Karpas-422 (cell line): ENCODE results near the gene DNMT1. TPM values are rescaled to one million over a fixed set of nuclear protein-coding genes. Genes with fewer than 3 reads are reported as not detected.
"Not testable (repeated sequence)": the region's sequence is repeated elsewhere in the genome, so short reads cannot be mapped to it uniquely, and the experiment has no call there.

Experiments
- DNase-seq: peaks from one replicate; pipeline ENCODE4 v3.0.0-alpha.2; 2015
- H2AFZ ChIP-seq: fragments of 200-600 bp; sonication (generic); 2 replicates; pipeline ENCODE4 v1.6.1; 2014; ENCODE audit warnings: antibody characterized with exemption, low read length, mixed read lengths
- H3K27ac ChIP-seq: fragments of 200-600 bp; sonication (generic); 2 replicates; pipeline ENCODE4 v1.5.1; 2014; ENCODE audit warnings: mild to moderate bottlenecking, low read length, moderate library complexity
- H3K27me3 ChIP-seq: fragments of 200-600 bp; sonication (generic); 2 replicates; pipeline ENCODE4 v1.6.1; 2014; ENCODE audit warnings: low read length, mixed read lengths
- H3K36me3 ChIP-seq: fragments of 200-600 bp; sonication (generic); 2 replicates; pipeline ENCODE4 v1.6.1; 2014; ENCODE audit warnings: low read length, mixed read lengths; ENCODE audit not compliant: insufficient read depth
- H3K4me1 ChIP-seq: fragments of 200-600 bp; sonication (generic); 2 replicates; pipeline ENCODE4 v1.6.1; 2014; ENCODE audit warnings: mild to moderate bottlenecking, low read length, mixed read lengths
- H3K4me2 ChIP-seq: fragments of 200-600 bp; sonication (generic); 2 replicates; pipeline ENCODE4 v1.6.1; 2014; ENCODE audit warnings: low read length, low read depth, mild to moderate bottlenecking; ENCODE audit not compliant: poor library complexity, severe bottlenecking
- H3K4me3 ChIP-seq: fragments of 200-600 bp; sonication (generic); 2 replicates; pipeline ENCODE4 v1.5.1; 2014; ENCODE audit warnings: mild to moderate bottlenecking, antibody characterized with exemption, low read length, mixed read lengths
- H3K79me2 ChIP-seq: fragments of 200-600 bp; sonication (generic); 2 replicates; pipeline ENCODE4 v1.6.1; 2014; ENCODE audit warnings: mild to moderate bottlenecking, low read length, mixed read lengths
- H3K9ac ChIP-seq: fragments of 200-600 bp; sonication (generic); 2 replicates; pipeline ENCODE4 v1.6.0; 2014; ENCODE audit warnings: low read length
- H3K9me2 ChIP-seq: fragments of 200-600 bp; sonication (generic), shearing (Covaris generic); replicated peaks from 2 replicates; pipeline ENCODE4 v1.6.0; 2014; ENCODE audit warnings: mild to moderate bottlenecking, low read length, moderate library complexity; ENCODE audit not compliant: insufficient read depth
- H3K9me3 ChIP-seq: fragments of 300-700, 200-600 bp; sonication (generic); 2 replicates; pipeline ENCODE4 v1.6.1; 2014; ENCODE audit warnings: low read length, mixed read lengths
- H4K20me1 ChIP-seq: fragments of 200-600 bp; sonication (generic); 2 replicates; pipeline ENCODE4 v1.6.1; 2014; ENCODE audit warnings: mild to moderate bottlenecking, antibody characterized with exemption, low read length, low read depth; ENCODE audit not compliant: insufficient read depth
- total RNA-seq: library from RNA; depleted of rRNA; stranded (reverse); fragments of >200 nt; shearing (Covaris generic); gene quantifications from 2 replicates; pipeline ENCODE4 v1.2.3, GENCODE V29; 2014; ENCODE audit warnings: low replicate concordance

DNMT1 gene
- total RNA-seq, 1 experiment from 2014 or later = 94.9 TPM

DNA sequence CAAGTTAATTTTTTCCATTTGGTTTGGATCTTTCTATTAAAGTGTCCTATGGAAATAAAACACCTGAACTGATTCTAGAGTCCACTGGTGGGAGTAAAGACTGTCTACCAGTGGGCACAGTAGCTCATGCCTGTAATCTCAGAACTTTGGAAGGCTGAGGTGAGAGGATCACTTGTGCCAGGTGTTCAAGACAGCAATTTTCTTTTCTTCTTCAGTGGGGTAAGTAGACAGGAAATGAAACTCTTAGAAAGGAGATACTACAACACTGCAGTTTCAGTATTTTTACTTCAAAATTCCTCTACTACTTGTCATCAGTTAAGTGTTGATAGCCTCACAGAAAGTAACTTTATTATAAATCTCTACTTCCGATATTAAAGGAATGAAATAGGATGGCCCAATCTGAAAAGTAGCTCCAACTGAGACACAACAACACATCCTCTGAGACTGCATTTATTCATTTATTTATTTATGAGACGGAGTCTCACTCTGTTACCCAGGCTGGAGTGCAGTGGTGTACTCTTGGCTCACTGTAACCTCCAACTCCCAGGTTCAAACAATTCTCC lies 26.3 kb downstream of the DNMT1 start:
- no peak overlapping the region for H3K9ac ChIP-seq
- peaks cover 5% of the 10 kb centered on the region for H3K4me1 ChIP-seq
- no peak overlapping the region for H2AFZ ChIP-seq
- H3K4me3 ChIP-seq = no peak overlapping the region
- H3K4me2 ChIP-seq = no peak overlapping the region
- no peaks in the 10 kb centered on the region for H3K27me3 ChIP-seq
- H3K27ac ChIP-seq = no peak overlapping the region
- peaks cover 35% of the 10 kb centered on the region for H3K36me3 ChIP-seq
- no peaks in the 10 kb centered on the region for H3K9me2 ChIP-seq
- no peak for DNase-seq
- H4K20me1 ChIP-seq = no peaks in the 10 kb centered on the region
- no peaks in the 10 kb centered on the region for H3K9me3 ChIP-seq
- H3K79me2 ChIP-seq = peaks cover 12% of the 10 kb centered on the region; the same call in 1 of the 2 replicates

DNA sequence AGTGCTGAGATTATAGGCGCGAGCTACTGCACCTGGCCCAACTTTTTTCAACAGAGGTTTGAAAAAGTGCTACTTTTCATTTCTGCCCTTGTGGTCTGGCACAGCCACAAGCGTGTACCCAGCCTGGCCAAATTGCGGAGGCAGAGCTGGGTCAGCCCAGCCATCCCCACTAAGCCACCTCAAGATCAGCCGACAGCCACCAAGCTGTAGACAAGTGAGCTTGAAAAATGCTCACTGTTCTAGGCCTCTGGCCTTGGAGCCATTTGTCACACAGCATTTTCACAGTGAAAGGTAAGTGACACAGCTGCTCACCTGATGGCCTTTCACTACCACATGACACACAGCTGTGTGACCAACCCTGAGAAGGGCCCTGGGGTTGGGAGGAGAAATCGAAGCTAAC lies 27.3 kb downstream of the DNMT1 start:
- no peak overlapping the region for H3K4me3 ChIP-seq
- peaks cover 34% of the 10 kb centered on the region for H3K36me3 ChIP-seq
- H3K27me3 ChIP-seq = no peaks in the 10 kb centered on the region
- no peaks in the 10 kb centered on the region for H4K20me1 ChIP-seq
- peaks cover 9% of the 10 kb centered on the region; the same call in 1 of the 2 replicates for H3K79me2 ChIP-seq
- H3K4me2 ChIP-seq = no peak overlapping the region
- peaks cover 15% of the 10 kb centered on the region for H3K4me1 ChIP-seq
- DNase-seq = no peak
- H3K9me2 ChIP-seq = no peaks in the 10 kb centered on the region
- no peaks in the 10 kb centered on the region for H3K9me3 ChIP-seq
- H3K27ac ChIP-seq = no peak overlapping the region
- H3K9ac ChIP-seq = no peak overlapping the region
- no peak overlapping the region for H2AFZ ChIP-seq

DNA sequence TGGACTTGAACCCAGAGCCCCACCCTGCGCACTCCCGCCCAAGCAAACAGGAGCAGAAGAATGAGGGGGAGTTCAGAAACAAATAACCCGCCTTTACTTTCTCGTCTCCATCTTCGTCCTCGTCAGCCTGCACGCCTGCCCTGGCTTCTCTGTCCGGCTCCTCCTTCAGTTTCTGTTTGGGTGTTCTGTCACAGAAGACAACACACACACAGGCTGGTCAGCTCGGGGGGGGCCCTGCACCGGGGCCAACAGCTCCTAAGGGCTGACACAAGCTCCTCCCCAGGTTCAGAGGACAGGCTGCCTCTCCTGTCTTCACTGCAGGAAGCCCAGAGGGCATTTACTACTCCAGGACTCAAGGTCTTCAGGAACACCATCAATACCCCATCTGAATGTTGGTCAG lies 28.3 kb downstream of the DNMT1 start:
- H3K9me2 ChIP-seq, H3K4me2 ChIP-seq, DNase-seq, H3K27ac ChIP-seq, H3K9ac ChIP-seq, H3K9me3 ChIP-seq, H3K27me3 ChIP-seq, H4K20me1 ChIP-seq, H3K79me2 ChIP-seq, H2AFZ ChIP-seq, H3K4me3 ChIP-seq: not testable (repeated sequence)
- Histone ChIP-seq H3K36me3 (peaks cover 39% of the 10 kb centered on the region), H3K4me1 (peaks cover 15% of the 10 kb centered on the region)

DNA sequence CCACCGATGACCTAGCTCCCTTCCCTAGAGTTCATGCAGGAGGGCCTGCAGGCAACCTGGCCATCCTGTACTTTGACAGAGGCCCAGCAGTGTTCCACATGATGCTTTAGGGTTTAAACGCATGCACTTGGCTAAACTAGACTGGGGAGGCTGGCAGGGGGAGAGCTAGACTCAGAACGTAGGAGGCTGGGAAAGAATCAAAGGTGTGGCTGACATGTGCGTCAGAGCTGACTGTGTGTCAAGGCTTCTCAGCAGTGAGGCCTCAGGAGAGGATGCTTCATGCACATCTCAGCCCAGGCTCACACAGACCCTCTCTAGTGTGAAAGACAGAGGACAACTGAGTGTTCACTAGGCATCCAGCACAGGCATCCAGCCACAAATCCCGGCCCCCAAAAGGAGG lies 28.7 kb downstream of the DNMT1 start:
- peaks cover 15% of the 10 kb centered on the region for H3K4me1 ChIP-seq
- H3K27ac ChIP-seq = no peak overlapping the region
- H3K9ac ChIP-seq = no peak overlapping the region
- no peak overlapping the region for H3K4me2 ChIP-seq
- H3K9me3 ChIP-seq = no peaks in the 10 kb centered on the region
- no peak overlapping the region for H2AFZ ChIP-seq
- no peaks in the 10 kb centered on the region for H4K20me1 ChIP-seq
- peaks cover 9% of the 10 kb centered on the region; the same call in 1 of the 2 replicates for H3K79me2 ChIP-seq
- no peak for DNase-seq
- H3K4me3 ChIP-seq = no peak overlapping the region
- no peaks in the 10 kb centered on the region for H3K27me3 ChIP-seq
- H3K36me3 ChIP-seq = peaks cover 37% of the 10 kb centered on the region
- H3K9me2 ChIP-seq = no peaks in the 10 kb centered on the region

DNA sequence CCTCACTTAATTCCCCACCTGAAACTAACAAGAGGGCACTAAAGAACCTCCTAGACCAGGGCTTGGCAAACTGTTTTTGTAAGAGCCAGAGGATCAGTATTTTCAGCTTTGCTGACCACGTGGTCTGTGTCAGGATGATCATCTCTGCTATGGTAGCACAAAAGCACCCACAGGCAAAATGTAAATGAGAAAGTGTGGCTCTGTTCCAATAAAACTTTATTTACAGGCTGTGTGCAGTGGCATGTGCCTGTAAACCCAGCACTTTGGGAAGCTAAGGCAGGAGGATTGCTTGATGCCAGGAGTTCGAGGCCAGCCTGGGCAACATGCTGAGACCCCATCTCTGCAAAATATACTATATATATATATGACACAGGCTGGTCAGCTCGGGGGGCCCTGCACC lies 31.2 kb downstream of the DNMT1 start:
- no peaks in the 10 kb centered on the region for H4K20me1 ChIP-seq
- no peak overlapping the region for H3K9ac ChIP-seq
- H3K27me3 ChIP-seq = no peaks in the 10 kb centered on the region
- peaks cover 15% of the 10 kb centered on the region for H3K4me1 ChIP-seq
- no peak overlapping the region; the same call in 1 of the 2 replicates for H3K27ac ChIP-seq
- H3K9me3 ChIP-seq = no peaks in the 10 kb centered on the region
- H3K36me3 ChIP-seq = peaks cover 47% of the 10 kb centered on the region
- H2AFZ ChIP-seq = no peak overlapping the region
- no peaks in the 10 kb centered on the region for H3K9me2 ChIP-seq
- H3K4me2 ChIP-seq = no peak overlapping the region
- no peak for DNase-seq
- H3K4me3 ChIP-seq = no peak overlapping the region
- peaks cover 7% of the 10 kb centered on the region; the same call in 1 of the 2 replicates for H3K79me2 ChIP-seq

DNA sequence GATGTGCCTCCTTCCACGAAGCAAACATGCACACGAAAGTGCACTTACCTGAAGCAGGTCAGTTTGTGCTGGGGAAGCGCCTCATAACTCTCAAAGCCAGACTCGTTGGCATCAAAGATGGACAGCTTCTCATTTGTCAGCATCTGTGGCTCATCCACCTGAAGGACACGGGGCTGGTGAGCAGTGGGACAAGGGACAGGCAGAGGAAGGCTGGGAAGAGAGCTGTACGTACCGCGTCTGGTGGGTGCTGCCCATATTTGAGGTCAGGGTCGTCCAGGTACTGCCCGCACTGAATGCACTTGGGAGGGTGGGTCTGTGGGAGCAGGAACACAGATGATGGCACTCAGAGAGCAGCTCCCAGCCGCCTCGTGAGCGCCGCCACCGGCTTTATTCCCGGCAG lies 35.1 kb downstream of the DNMT1 start:
- Histone ChIP-seq H2AFZ (no peak overlapping the region), H3K4me1 (peaks cover 15% of the 10 kb centered on the region), H3K4me3 (no peak overlapping the region), H3K9ac (no peak overlapping the region), H3K36me3 (peaks cover 61% of the 10 kb centered on the region), H3K9me2 (no peaks in the 10 kb centered on the region), H3K27me3 (no peaks in the 10 kb centered on the region), H3K27ac (no peak overlapping the region), H3K79me2 (0 out of 2 replicates have a peak, but pooled peaks cover 3% of the 10 kb centered on the region), H3K4me2 (no peak overlapping the region), H3K9me3 (no peaks in the 10 kb centered on the region), H4K20me1 (0 out of 2 replicates have a peak, but pooled peaks cover 2% of the 10 kb centered on the region)
- no peak for DNase-seq

DNA sequence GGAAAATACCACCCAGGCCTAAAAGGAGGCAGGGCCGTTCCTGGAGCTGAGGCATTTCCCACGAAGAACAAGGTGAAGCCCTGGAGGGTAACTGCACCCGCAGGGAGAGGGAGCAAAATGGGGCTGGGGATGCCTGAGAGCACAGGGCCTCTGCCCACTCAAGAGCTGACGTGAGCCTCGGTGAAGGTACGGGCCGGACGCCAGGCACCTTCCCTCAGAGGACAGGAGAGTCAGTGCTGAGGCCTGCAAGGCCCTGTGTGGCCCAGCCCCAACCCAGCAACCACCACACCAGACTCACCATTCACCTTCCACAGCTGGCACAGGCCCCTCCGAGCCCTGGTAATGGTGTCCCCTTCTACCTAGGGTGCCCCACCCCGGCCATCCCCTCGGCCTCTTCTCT lies 36.3 kb downstream of the DNMT1 start:
- Histone ChIP-seq H4K20me1 (0 out of 2 replicates have a peak, but pooled peaks cover 2% of the 10 kb centered on the region), H3K4me3 (no peak overlapping the region), H3K79me2 (0 out of 2 replicates have a peak, but pooled peaks cover 3% of the 10 kb centered on the region), H3K27ac (no peak overlapping the region), H2AFZ (no peak overlapping the region), H3K4me2 (no peak overlapping the region), H3K9me2 (no peaks in the 10 kb centered on the region), H3K4me1 (peaks cover 10% of the 10 kb centered on the region), H3K27me3 (no peaks in the 10 kb centered on the region), H3K9me3 (no peaks in the 10 kb centered on the region), H3K9ac (no peak overlapping the region), H3K36me3 (peaks cover 62% of the 10 kb centered on the region)
- no peak for DNase-seq

DNA sequence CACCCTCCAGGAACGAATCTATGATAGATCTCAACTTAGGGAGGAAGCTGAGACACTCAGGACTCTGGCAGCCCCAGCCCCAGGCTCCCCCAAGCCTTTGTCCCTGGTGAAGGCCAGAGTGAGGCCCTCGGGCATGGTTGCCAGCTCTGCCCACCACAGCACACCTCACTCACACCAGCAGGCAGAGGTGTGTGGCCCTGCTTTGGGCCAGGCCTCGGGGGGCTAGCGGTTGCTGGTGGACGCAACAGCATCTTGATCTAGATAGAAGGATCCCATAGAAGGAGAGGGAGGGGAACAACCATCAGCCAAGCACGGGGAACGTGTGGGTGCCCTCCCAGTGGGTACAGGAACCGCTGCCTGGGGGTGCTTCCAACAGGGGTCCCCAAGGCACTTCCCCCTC lies 36.7 kb downstream of the DNMT1 start:
- Histone ChIP-seq H3K27ac (no peak overlapping the region), H2AFZ (no peak overlapping the region), H4K20me1 (0 out of 2 replicates have a peak, but pooled peaks cover 2% of the 10 kb centered on the region), H3K9ac (no peak overlapping the region), H3K27me3 (no peaks in the 10 kb centered on the region), H3K4me2 (no peak overlapping the region), H3K9me2 (no peaks in the 10 kb centered on the region), H3K4me3 (no peak overlapping the region), H3K9me3 (no peaks in the 10 kb centered on the region), H3K36me3 (peaks cover 59% of the 10 kb centered on the region), H3K79me2 (0 out of 2 replicates have a peak, but pooled peaks cover 4% of the 10 kb centered on the region), H3K4me1 (peaks cover 6% of the 10 kb centered on the region)
- DNase-seq = no peak
